Stimulated activated CD8-positive, alpha-beta memory T cell treated with anti-CD3 and anti-CD28 coated beads, Interleukin-15, amount 100 ng/mL, for 4 hours (primary cell): ENCODE data around the gene AKT3.
A peak's percentile ranks its signal among the peaks of the same experiment; 100 is the strongest.
"Not testable (repeated sequence)": the region's sequence is repeated elsewhere in the genome, so short reads cannot be mapped to it uniquely, and the experiment has no call there.

Source experiments
- DNase-seq, 2 donors: peaks; one replicate each; pipeline ENCODE4 v3.0.0-alpha.2; 2020; ENCODE audit warnings: low read depth in 2 of 2

Gene AKT3

GRCh38 chr1:243601720-243602119 is 248.3 kb downstream of the AKT3 start:
- DNase-seq = no peak

GRCh38 chr1:243598433-243598832 is 251.6 kb downstream of the AKT3 start:
- DNase-seq = peak in 1 of 2 donors; percentile 23

GRCh38 chr1:243597383-243597782 is 252.7 kb downstream of the AKT3 start:
- no peak for DNase-seq

- no peak for DNase-seq
Measured at GRCh38 chr1:243596431-243597062, 253.5 kb downstream of the AKT3 start.

- no peak for DNase-seq
Measured at GRCh38 chr1:243595527-243596210, 254.4 kb downstream of the AKT3 start.

GRCh38 chr1:243594455-243594854 is 255.6 kb downstream of the AKT3 start:
- no peak for DNase-seq

- DNase-seq = not testable (repeated sequence)
Measured at GRCh38 chr1:243589286-243589685, 260.8 kb downstream of the AKT3 start.

- no peak for DNase-seq
Measured at GRCh38 chr1:243587823-243588560, 262.1 kb downstream of the AKT3 start.

- DNase-seq = no peak
Measured at GRCh38 chr1:243587285-243587684, 262.8 kb downstream of the AKT3 start.

GRCh38 chr1:243585982-243586381 is 264.1 kb downstream of the AKT3 start:
- DNase-seq = no peak

- no peak for DNase-seq
Measured at GRCh38 chr1:243582326-243582725, 267.7 kb downstream of the AKT3 start.

- DNase-seq = no peak
Measured at GRCh38 chr1:243580984-243581383, 269.1 kb downstream of the AKT3 start.

- DNase-seq = no peak
Measured at GRCh38 chr1:243580072-243580471, 270.0 kb downstream of the AKT3 start.

- DNase-seq = no peak
Measured at GRCh38 chr1:243575070-243575469, 275.0 kb downstream of the AKT3 start.

GRCh38 chr1:243572940-243573339 is 277.1 kb downstream of the AKT3 start:
- no peak for DNase-seq

- DNase-seq = no peak
Measured at GRCh38 chr1:243568793-243569192, 281.2 kb downstream of the AKT3 start.

GRCh38 chr1:243564814-243565213 is 285.2 kb downstream of the AKT3 start:
- no peak for DNase-seq

GRCh38 chr1:243563732-243564131 is 286.3 kb downstream of the AKT3 start:
- no peak for DNase-seq

- DNase-seq = no peak
Measured at GRCh38 chr1:243562473-243562872, 287.6 kb downstream of the AKT3 start.

- no peak for DNase-seq
Measured at GRCh38 chr1:243561588-243562319, 288.3 kb downstream of the AKT3 start.

GRCh38 chr1:243559575-243560162 is 290.4 kb downstream of the AKT3 start:
- no peak for DNase-seq

GRCh38 chr1:243558576-243558975 is 291.5 kb downstream of the AKT3 start:
- no peak for DNase-seq
